Endothelial cell of umbilical vein (primary cell): ENCODE results near the gene PCNA. TPM values are rescaled to one million over a fixed set of nuclear protein-coding genes. Genes with fewer than 3 reads are reported as not detected.

Experiments
- BruUV-seq: library from RNA; stranded (reverse); fragments of 400-500 nt; replicated peaks from 2 replicates; lab custom pipeline; 2021; lab: Mats Ljungman, UMichigan
- CTCF ChIA-PET: fragments of 300-600, 350-600 bp; sonication (Branson Sonifier 250); formaldehyde crosslinking; loops from one replicate; lab custom pipeline; 2021; ENCODE audit warnings: antibody characterized with exemption, inconsistent platforms; lab: Charles Lee
- POLR2A ChIA-PET: fragments of 300-600, 350-600 bp; sonication (Branson Sonifier 250); formaldehyde crosslinking; loops from one replicate; lab custom pipeline; 2021; ENCODE audit warnings: antibody characterized with exemption, inconsistent platforms; lab: Charles Lee
- DNase-seq: peaks from one replicate; pipeline ENCODE4 v3.0.0-alpha.2; 2011; ENCODE audit warnings: low read depth, low spot score
- FAIRE-seq: peaks from 2 replicates; lab custom pipeline; 2011; peaks lifted over from hg19 to GRCh38; lab: Jason Lieb, UNC
- H2AFZ ChIP-seq: 2 replicates; pipeline ENCODE4 v1.6.0; 2012; ENCODE audit warnings: low read depth, low read length, control low read depth, inconsistent platforms
- H3K27ac ChIP-seq: 2 replicates; pipeline ENCODE4 v1.5.1; 2011; ENCODE audit warnings: low read depth, mild to moderate bottlenecking, control low read depth, low read length, moderate library complexity; ENCODE audit not compliant: insufficient read depth
- H3K27me3 ChIP-seq, 2 experiments: 2 replicates each; pipeline versions ENCODE4 v1.6.0 to v1.6.1; 2011; ENCODE audit warnings: low read length in 2 of 2, mixed read lengths in 1 of 2; ENCODE audit not compliant: control insufficient read depth in 2 of 2, insufficient read depth in 2 of 2
- H3K36me3 ChIP-seq, 2 experiments: 2 replicates in 1 of 2; 3 replicates in 1 of 2; pipeline ENCODE4 v1.5.1; 2011; ENCODE audit warnings: low read length in 2 of 2, mild to moderate bottlenecking in 1 of 2, moderate library complexity in 1 of 2; ENCODE audit not compliant: control insufficient read depth in 2 of 2, insufficient read depth in 2 of 2; ENCODE audit errors: extremely low read depth in 1 of 2
- H3K4me1 ChIP-seq: 3 replicates; pipeline ENCODE4 v1.5.1; 2011; ENCODE audit warnings: mild to moderate bottlenecking, low read length; ENCODE audit not compliant: control insufficient read depth, insufficient read depth; ENCODE audit errors: extremely low read depth
- H3K4me2 ChIP-seq: 2 replicates; pipeline ENCODE4 v1.6.1; 2011; ENCODE audit warnings: low read length, control low read depth, mixed read lengths; ENCODE audit not compliant: insufficient read depth
- H3K4me3 ChIP-seq, 3 experiments: fragments of 200-600 bp in 1 of 3; sonication (generic), shearing (Covaris generic) in 1 of 3; replicated peaks in 1 of 3; 2 replicates each; pipeline ENCODE4 v1.5.1; 2011 to 2016; ENCODE audit warnings: control low read depth in 3 of 3, low read length in 3 of 3, mild to moderate bottlenecking in 2 of 3, inconsistent platforms in 1 of 3, low read depth in 1 of 3, moderate library complexity in 1 of 3; ENCODE audit not compliant: insufficient read depth in 1 of 3
- H3K79me2 ChIP-seq: 2 replicates; pipeline ENCODE4 v1.6.0; 2012; ENCODE audit warnings: low read length, inconsistent platforms; ENCODE audit not compliant: control insufficient read depth, insufficient read depth
- H3K9ac ChIP-seq: replicated peaks from 2 replicates; pipeline ENCODE3; 2011; ENCODE audit warnings: low read length, control low read depth; ENCODE audit not compliant: insufficient read depth; ENCODE audit errors: extremely low read depth
- H3K9me1 ChIP-seq: replicated peaks from 3 replicates; pipeline ENCODE4 v1.6.0; 2011; ENCODE audit warnings: mild to moderate bottlenecking, low read length; ENCODE audit not compliant: control insufficient read depth, insufficient read depth; ENCODE audit errors: extremely low read depth
- H3K9me3 ChIP-seq: replicated peaks from 2 replicates; pipeline ENCODE4 v1.5.1; 2012; ENCODE audit warnings: low read length, inconsistent platforms; ENCODE audit not compliant: control insufficient read depth, insufficient read depth
- H4K20me1 ChIP-seq: replicated peaks from 2 replicates; pipeline ENCODE3; 2011; ENCODE audit warnings: mild to moderate bottlenecking, low read length; ENCODE audit not compliant: control insufficient read depth, insufficient read depth; ENCODE audit errors: extremely low read depth
- CTCF ChIP-seq, 2 donors: IDR thresholded peaks; 1 replicate in 1 of 2; 2 replicates in 1 of 2; pipeline ENCODE4 v1.5.1; 2011; ENCODE audit warnings: low read length in 2 of 2, mild to moderate bottlenecking in 2 of 2, moderate library complexity in 2 of 2, control low read depth in 1 of 2, inconsistent platforms in 1 of 2, low read depth in 1 of 2; ENCODE audit not compliant: insufficient read depth in 1 of 2; ENCODE audit errors: extremely low read depth in 1 of 2
- EZH2 ChIP-seq: IDR thresholded peaks from 2 replicates; pipeline ENCODE4 v1.6.1; 2012; ENCODE audit warnings: borderline replicate concordance, low read depth, mild to moderate bottlenecking, moderate library complexity, low read length, inconsistent platforms; ENCODE audit not compliant: severe bottlenecking
- FOS ChIP-seq: IDR thresholded peaks from 2 replicates; pipeline ENCODE4 v1.6.1; 2011; ENCODE audit warnings: mild to moderate bottlenecking, low read length, moderate library complexity, borderline replicate concordance; ENCODE audit not compliant: insufficient read depth
- JUN ChIP-seq: IDR thresholded peaks from 2 replicates; pipeline ENCODE4 v1.6.1; 2011; ENCODE audit warnings: borderline replicate concordance, low read depth; ENCODE audit not compliant: insufficient read length, insufficient read depth
- MAX ChIP-seq: IDR thresholded peaks from 2 replicates; pipeline ENCODE4 v1.6.1; 2011; ENCODE audit not compliant: insufficient read depth, insufficient read length
- MYC ChIP-seq: IDR thresholded peaks from one replicate; pipeline ENCODE4 v1.6.1; 2011; ENCODE audit warnings: mild to moderate bottlenecking, low read depth, low read length
- POLR2A ChIP-seq: IDR thresholded peaks from 2 replicates; pipeline ENCODE4 v1.6.1; 2012; ENCODE audit warnings: low read depth, mild to moderate bottlenecking, control low read depth, low read length
- POLR2AphosphoS5 ChIP-seq: IDR thresholded peaks from 2 replicates; pipeline ENCODE4 v1.6.1; 2012; ENCODE audit warnings: low read depth, mild to moderate bottlenecking, control low read depth, low read length, moderate library complexity; ENCODE audit not compliant: insufficient read depth
- dilution Hi-C: fragments of 300-500 bp; cut with MboI; formaldehyde crosslinking; loops from one replicate; pipeline ENCODE4 v1.15.0; 2019; ENCODE audit warnings: low sequenced_read_pairs; ENCODE audit not compliant: extremely low pct_ligation_motif_present
- intact Hi-C: fragments of 100-400 bp; cut with micrococcal nuclease; formaldehyde crosslinking; loops from one replicate; pipeline ENCODE4 v1.10.0; 2022
- polyA plus RNA-seq, 4 experiments: library from polyadenylated mRNA; depleted of rRNA in 3 of 4; stranded (reverse) in 3 of 4; unstranded in 1 of 4; fragments of >200 nt; gene quantifications; 2 replicates each; pipeline versions ENCODE4 v1.2.1 to v1.2.3, GENCODE V29; 2011 to 2012; ENCODE audit warnings: missing spikeins in 1 of 4
- total RNA-seq: library from RNA; stranded (reverse); gene quantifications from 2 replicates; pipeline ENCODE4 v1.2.3, GENCODE V29; 2021

The PCNA gene
- total and polyA plus RNA-seq, 2 donors (not counting 3 experiments of a cell fraction or from before 2014, with no cell fraction given): 175 to 295 TPM

GRCh38 chr20:5088688-5089087, 31.1 kb downstream of the PCNA start:
- POLR2A ChIA-PET: no interaction called here
- Histone ChIP-seq H2AFZ (no peak overlapping the region), H3K4me1 (peaks cover 13% of the 10 kb centered on the region), H3K27ac (no peak overlapping the region), H3K4me3 (no peak overlapping the region), H3K9me1 (no peaks in the 10 kb centered on the region), H4K20me1 (no peaks in the 10 kb centered on the region), H3K27me3 (no peaks in the 10 kb centered on the region), H3K9ac (no peak overlapping the region), H3K36me3 (no peaks in the 10 kb centered on the region), H3K79me2 (no peaks in the 10 kb centered on the region), H3K9me3 (no peaks in the 10 kb centered on the region), H3K4me2 (no peak overlapping the region)
- FAIRE-seq: no peak
- TF ChIP-seq MYC (no peak), POLR2A (no peak), POLR2AphosphoS5 (no peak), MAX (no peak), EZH2 (no peak), CTCF (IDR thresholded peaks at IDR 0.05; ENCODE audit: extremely low read depth in 1 of 2, insufficient read depth in 1 of 2, low read depth in 1 of 2, low read length in 2 of 2) (no peak), FOS (no peak), JUN (no peak)
- no peak for DNase-seq
- CTCF ChIA-PET: interaction anchor here (1.2 to 1.8 kb wide), 2 partner anchors 12 to 32 kb away, joined by 4 to 6 read pairs; no protein-coding TSS in a partner anchor
- dilution Hi-C loops (no loop called here), intact Hi-C loops (no loop called here)
- no TSS peak for BruUV-seq
